ENCODE measurements around the gene ELF2.
A peak's percentile ranks its signal among the peaks of the same experiment; 100 is the strongest.

ELF2 gene

GRCh38 chr4:139112650-139113049 is 64.4 kb downstream of the ELF2 start:
- H3K27ac ChIP-seq = no peak overlapping the region
- TF ChIP-seq ZFX (IDR thresholded peaks at IDR 0.05) (no peak), CTCF (conservative IDR thresholded peaks at IDR 0.05) (no peak)

- no peak overlapping the region for H3K27ac ChIP-seq
- TF ChIP-seq ZFX (IDR thresholded peaks at IDR 0.05) (no peak), CTCF (conservative IDR thresholded peaks at IDR 0.05) (no peak)
Observed at GRCh38 chr4:139108567-139109128, 68.4 kb downstream of the ELF2 start.

- TF ChIP-seq ZFX (IDR thresholded peaks at IDR 0.05) (no peak), CTCF (conservative IDR thresholded peaks at IDR 0.05) (peak; percentile 89)
Observed at GRCh38 chr4:139099366-139099982, 77.5 kb downstream of the ELF2 start.

GRCh38 chr4:139092271-139092670 is 84.7 kb downstream of the ELF2 start:
- H3K27ac ChIP-seq = no peak overlapping the region
- TF ChIP-seq ZFX (IDR thresholded peaks at IDR 0.05) (no peak), CTCF (conservative IDR thresholded peaks at IDR 0.05) (no peak)

More at GRCh38 chr4:139099366-139099982, 77.5 kb downstream of the ELF2 start:
- no peak overlapping the region for H3K27ac ChIP-seq

- H3K27ac ChIP-seq = no peak overlapping the region
- TF ChIP-seq ZFX (IDR thresholded peaks at IDR 0.05) = no peak
- TF ChIP-seq CTCF (conservative IDR thresholded peaks at IDR 0.05) = peak; percentile 44
Observed at GRCh38 chr4:139085141-139085540, 91.9 kb downstream of the ELF2 start.

- TF ChIP-seq CTCF (conservative IDR thresholded peaks at IDR 0.05) (no peak), ZFX (IDR thresholded peaks at IDR 0.05) (no peak)
- peak overlapping the region; percentile 96 for H3K27ac ChIP-seq
Observed at GRCh38 chr4:139084804-139085093, 92.3 kb downstream of the ELF2 start.

GRCh38 chr4:139083956-139084803 is 92.8 kb downstream of the ELF2 start:
- TF ChIP-seq ZFX (IDR thresholded peaks at IDR 0.05) (no peak), CTCF (conservative IDR thresholded peaks at IDR 0.05) (no peak; the same call in 1 of the 2 replicates)
- H3K27ac ChIP-seq = peak overlapping the region; percentile 96

Data from C4-2B (cell line).